Thyroid gland (tissue), 4 donors: Measurements from ENCODE around the gene CDC42EP4.

Experiments
- CTCF ChIP-seq, 6 experiments: fragments of 200-600 bp in 3 of 6; fragments of 450-650 bp in 3 of 6; sonication (generic) in 3 of 6; IDR thresholded peaks; one replicate each; pipeline ENCODE4 v1.5.1; 2016 to 2019; ENCODE audit warnings: antibody characterized with exemption in 6 of 6, mild to moderate bottlenecking in 2 of 6, inconsistent platforms in 1 of 6, moderate library complexity in 1 of 6
- POLR2A ChIP-seq, 2 donors: fragments of 450-650 bp; IDR thresholded peaks; one replicate each; pipeline ENCODE4 v1.6.1; 2017; ENCODE audit warnings: antibody characterized with exemption in 2 of 2, mild to moderate bottlenecking in 2 of 2, moderate library complexity in 1 of 2

DNA sequence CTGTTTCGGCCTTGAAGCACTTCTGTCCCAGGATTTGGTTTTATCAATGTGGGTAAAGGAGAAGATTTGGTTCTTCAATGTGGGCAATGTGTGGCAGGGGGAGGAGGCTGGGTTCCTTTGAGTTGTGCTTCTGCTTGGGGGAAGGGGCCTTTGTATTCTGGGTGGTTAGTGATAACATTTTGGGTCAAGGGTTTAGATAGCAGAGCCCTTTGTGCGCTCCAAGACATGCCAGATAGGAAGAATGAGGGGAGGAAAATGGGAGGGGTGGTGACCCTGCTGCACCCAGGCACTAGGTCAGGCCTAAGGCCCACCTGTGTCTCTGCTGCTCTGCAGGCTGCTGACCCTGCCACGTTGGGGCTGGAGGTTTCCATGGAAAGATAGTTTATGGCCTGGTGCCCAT lies 40.0 kb upstream of the CDC42EP4 start:
- TF ChIP-seq POLR2A (IDR thresholded peaks at IDR 0.05) (no peak), CTCF (IDR thresholded peaks at IDR 0.05) (no peak)
